Measurements from ENCODE around the gene EIF4EBP2. TPM values are rescaled to one million over a fixed set of nuclear protein-coding genes. Genes with fewer than 3 reads are reported as not detected.

EIF4EBP2 gene
- polyA plus RNA-seq, 3 donors: 75.1 to 97.4 (median 81.0) TPM

DNA sequence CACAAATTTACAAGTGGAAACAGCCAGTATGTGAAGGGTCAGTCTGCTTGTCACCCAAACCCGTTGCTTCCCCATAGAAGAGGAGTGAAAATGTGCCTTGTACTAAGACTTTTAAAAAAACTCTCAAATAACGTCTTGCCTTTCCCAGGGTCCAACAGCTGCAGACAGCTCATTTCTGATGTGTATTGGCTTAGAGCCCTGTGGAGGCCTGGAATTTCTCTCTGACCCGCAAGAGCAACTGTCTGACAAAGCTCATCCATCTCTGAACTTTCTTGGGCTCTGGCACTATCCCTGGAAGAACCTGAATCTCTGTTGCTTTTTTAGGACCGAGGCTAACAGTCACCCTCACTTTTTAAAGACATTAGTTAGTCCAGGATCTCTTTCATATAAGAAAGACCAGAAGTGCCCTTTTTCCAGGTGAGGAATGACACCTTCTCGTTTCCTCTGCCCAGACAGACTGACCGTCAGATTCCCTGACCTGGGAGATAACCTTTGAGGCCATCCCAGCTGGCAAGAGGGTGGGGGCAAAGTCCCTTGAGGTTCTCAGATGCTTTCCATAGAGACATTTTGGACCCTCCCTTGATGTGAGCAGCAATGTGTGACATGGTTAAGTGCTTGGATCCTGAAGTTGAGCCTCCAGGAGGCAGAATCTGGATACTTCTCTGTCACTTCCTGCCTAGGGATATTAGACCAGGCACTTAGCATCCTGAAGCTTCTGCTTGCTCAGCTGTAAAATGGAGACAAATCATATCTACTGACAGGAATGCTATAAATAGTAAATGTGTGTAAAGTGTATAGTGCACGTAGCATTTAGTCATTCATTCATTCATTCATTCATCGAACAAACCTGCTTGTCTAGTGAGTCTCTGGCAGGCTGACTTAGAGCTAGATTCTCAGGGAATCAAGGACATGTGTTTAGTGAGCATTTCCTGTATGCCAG is 42.0 kb downstream of the EIF4EBP2 start:
- no peak for DNase-seq (ENCODE audit: extremely low read depth in 1 of 11, low read depth in 9 of 11, low spot score in 4 of 11)

DNA sequence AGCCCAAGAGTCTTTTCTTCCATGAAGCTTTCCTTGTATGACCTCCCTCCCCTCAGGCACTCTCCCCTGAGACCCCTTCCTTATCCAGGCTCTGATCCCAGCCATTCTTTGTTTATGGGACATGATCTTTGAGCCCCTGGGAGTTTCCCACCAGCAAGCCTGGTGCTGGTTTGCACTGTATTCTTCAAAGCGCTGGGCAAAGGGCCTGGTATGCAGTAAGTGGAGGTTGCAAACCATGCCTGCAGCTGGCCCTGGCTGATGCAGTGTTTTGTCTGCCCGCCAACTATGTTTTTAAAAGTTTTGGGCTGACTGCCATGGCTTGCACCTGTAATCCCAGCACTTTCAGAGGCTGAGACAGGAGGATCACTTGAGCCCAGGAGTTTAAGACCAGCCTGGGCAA is 44.3 kb downstream of the EIF4EBP2 start:
- DNase-seq (ENCODE audit: extremely low read depth in 1 of 11, low read depth in 9 of 11, low spot score in 4 of 11): no peak

DNA sequence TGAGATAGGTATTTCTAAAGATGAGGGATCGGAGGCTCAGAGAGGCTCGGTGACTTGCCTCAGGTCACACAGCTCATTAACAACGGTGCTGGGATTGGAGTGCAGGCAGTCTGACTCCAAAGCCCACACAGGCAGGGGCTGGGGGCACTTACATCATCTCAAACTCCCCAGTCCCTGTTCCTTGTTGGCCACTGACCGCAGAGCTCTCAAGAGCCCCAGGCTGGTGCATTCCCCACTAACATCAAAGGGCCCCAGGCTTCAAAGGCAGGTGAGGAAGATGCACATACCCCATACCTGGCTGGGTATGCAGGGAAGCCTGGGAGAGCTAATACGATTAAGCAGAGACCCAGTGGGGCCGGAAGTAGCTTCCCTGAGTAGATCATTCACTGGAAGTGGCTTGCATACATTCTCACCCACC is 51.3 kb downstream of the EIF4EBP2 start:
- DNase-seq (ENCODE audit: extremely low read depth in 1 of 11, low read depth in 9 of 11, low spot score in 4 of 11): no peak

DNA sequence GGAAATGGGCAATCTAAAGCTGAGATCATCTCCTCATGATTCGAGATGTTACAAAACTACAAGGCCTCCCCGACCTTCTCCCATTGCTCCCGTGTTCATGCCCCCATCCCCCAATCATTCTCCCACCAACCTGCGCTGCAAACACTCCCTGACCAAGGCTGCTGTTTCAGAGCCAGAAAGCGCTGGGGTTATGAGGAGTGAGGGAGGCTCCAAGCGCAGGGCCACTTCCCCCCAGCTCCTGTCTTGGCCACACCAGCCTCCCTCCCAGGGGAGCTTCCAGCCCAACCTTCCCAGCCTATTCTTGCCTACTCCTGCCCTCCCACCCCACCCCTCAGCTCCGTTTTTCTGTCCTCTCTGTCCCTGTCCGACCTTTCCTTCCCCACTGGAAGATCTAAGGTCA is 52.2 kb downstream of the EIF4EBP2 start:
- DNase-seq (ENCODE audit: extremely low read depth in 1 of 11, low read depth in 9 of 11, low spot score in 4 of 11): no peak

DNA sequence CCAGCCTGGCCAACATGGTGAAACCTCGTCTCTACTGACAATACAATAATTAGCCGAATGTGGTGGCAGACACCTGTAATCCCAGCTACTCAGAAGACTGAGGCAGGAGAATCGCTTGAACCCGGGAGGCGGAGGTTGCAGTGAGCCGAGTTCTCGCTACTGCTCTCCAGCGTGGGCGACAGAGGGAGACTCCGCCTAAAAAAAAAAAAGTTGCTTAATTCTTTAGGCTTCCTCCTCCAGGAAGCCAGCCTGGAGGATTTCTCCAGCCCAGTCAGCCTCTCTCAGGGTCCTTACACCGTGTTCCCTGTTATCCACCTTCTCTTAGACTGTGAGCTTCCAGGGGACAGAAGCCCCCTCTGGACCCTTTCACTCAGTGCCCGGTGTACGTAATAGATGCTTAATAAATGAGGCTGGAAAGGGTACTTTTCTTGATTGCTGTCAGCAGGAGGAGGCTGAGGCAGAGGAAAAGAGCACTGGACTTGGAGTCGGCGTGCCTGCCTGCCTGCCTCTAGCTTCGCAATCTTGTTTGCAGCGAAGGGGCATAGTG is 53.9 kb downstream of the EIF4EBP2 start:
- DNase-seq (ENCODE audit: extremely low read depth in 1 of 11, low read depth in 9 of 11, low spot score in 4 of 11): no peak

DNA sequence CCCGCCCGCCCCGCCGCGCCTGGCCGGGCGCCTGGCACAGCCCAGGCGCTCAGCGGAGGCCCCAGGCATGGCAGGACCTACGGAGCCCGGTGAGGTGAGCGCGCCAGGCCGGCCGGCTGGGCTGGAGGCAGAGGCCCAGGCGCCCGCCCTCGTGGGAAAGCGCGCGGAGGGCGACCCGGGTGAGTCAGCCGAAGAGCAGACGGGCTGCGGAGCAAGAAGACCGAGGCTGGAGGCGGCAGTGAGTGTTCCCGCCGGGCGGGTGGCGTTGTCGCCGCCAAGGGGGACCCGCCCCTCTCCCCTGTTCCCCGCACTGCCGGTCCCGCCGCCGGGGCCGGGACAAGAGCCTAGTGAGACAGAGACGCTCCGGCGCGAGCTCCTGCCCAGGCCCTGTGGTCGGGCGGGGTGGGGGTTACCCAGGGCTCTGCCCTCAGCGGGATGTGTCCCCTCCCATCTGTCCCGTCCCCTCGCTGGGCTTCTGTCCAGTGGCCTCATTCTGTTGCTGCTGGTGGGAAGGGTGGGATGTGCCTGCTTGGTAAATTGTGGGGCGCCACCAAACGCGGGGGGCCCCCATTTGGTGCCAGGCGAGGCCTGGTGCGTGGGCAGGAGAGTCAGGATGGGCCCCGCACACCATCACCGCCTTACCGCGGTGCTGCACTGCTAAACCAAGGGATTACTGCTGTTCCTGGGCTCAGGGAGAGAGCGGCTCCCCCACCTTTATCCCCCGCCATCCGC is 54.5 kb downstream of the EIF4EBP2 start:
- no peak for DNase-seq (ENCODE audit: extremely low read depth in 1 of 11, low read depth in 9 of 11, low spot score in 4 of 11)

DNA sequence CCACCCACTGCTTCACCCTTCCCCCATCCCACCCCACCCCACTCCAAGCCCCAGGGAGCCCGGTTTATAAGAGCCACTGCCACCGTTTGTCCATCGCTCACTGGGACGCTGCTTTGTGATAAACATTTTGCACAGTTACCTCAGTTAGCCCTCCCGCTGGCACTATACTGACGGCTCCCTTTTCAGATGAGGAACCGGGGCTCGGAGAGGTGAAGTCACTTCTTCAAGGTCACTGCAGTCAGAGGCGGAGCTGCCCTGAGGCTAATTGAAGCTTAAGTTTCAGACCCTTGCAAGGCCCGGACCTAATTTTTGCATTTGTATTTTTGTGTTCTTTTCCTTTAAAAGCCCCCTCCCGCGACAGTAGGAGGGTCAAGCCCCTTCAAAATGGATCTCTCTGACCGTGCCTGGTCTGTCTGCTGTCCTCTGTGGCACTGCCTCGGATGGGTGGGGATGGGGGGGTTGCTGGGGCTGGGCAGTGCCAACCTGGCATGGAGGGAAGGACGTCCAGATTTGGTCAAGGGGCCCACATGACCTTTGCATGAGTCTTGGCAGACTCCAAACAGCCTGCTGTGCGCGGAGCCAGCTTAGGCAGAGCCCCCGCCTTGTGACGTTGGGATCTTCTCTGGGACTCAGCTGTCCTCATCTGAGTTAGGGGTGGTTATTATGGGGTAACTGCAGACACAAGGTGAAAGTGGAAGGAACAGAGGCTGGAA is 55.3 kb downstream of the EIF4EBP2 start:
- DNase-seq (ENCODE audit: extremely low read depth in 1 of 11, low read depth in 9 of 11, low spot score in 4 of 11): no peak

DNA sequence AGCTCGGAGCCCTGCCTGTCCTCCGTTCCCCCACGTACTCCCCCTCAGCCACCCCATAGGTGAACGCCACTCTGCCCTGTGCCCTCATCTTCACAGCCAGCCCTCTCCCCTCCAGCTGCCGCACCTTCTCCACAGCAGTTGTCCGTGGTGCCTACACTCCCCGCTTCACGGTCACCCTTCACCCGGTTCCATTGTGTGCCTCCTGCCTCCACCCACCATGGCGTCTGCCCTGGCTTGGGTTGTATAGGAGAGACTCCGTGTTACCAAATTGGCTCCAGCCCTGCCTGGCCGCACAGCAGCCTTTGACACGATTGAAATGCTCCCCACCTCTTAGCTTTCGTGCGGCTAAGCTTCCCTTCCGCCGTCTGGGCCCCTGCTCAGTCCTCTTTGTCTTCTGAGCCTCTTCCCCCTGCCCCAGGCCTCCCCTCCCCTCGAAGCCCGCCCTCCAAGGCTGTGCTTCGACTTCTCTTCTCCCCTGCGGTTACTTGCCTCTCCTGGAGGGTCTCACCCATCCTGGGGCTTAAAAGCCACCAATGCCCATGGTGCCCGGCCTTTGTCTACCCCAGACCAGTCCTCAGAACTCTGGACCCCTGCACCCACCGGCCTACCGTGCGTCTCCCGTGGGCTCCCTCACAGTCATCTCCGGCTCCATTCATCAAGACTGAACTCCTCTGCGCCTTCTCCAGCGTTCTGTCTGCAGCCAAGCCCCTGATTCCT is 56.0 kb downstream of the EIF4EBP2 start:
- no peak for DNase-seq (ENCODE audit: extremely low read depth in 1 of 11, low read depth in 9 of 11, low spot score in 4 of 11)

DNA sequence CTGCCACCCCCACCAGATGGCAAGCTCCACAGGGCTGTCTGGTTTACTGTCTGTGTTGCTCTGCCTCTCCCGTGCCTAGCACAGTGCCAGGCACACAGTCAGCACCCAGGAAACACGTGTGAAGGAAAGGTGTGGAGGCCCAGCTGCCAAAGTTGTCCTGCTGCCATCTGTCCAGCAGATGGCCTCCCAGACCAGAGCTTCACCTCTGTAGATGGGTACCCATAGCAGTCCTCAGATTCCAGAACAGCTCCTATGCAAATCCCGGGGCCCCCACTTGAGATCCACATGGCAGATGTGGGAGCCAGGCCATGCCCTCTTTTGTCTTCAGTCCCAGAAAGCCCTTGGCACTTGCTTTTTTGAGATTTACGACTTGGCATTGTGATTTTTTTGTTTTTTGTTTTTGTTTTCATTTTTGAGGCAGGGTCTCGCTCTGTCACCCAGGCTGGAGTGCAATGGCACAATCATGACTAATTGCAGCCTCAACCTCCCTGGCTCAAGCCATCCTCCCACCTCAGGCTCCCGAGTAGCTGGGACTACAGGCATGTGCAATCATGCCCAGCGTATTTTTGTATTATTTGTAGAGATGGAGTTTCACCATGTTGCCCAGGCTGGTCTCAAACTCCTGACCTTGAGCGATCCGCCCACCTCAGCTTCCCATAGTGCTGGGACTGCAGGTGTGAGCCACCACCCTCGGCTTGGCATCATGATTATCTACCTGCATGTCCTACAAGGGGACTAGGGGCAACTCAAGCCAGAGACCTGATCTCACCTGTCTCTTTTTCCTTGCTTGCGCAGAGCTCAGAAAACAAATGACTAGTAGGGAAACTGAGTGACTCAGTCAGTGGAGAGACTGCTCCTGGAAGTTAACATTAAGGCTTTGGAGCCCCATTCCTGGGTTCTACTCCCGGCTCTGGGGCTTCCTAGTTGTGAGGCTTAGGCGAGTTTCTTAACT is 57.7 kb downstream of the EIF4EBP2 start:
- no peak for DNase-seq (ENCODE audit: extremely low read depth in 1 of 11, low read depth in 9 of 11, low spot score in 4 of 11)

DNA sequence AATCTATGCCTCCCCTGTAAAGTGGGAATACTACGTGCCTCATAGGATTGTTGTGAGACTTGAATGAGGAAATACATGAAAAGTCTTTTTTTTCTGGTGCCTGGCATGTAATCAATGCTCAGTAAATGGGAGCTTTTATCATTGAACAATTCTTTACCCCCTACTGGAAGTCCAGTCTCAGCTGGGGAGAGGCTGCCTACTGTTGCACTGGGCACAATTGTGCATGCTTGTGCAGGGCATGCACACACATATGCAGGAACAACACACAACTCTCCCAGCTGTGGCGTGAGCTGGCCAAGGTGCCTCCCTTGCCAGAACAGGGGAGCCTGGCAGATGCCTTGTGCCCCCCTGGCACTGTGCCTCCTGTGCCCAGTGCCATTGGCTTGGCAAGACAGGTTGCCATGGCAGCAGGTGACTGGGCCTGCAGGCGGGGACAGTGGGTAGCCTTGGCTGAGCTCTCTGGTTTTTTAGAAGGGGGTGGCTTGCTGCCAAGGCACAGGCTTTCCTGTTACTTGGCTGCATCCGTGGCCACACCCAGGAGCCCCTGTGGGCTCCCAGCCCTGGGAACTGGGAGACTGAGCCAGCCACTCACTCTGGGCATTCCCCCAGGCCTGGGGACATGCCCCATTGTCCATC is 58.5 kb downstream of the EIF4EBP2 start:
- DNase-seq (ENCODE audit: extremely low read depth in 1 of 11, low read depth in 9 of 11, low spot score in 4 of 11): no peak

DNA sequence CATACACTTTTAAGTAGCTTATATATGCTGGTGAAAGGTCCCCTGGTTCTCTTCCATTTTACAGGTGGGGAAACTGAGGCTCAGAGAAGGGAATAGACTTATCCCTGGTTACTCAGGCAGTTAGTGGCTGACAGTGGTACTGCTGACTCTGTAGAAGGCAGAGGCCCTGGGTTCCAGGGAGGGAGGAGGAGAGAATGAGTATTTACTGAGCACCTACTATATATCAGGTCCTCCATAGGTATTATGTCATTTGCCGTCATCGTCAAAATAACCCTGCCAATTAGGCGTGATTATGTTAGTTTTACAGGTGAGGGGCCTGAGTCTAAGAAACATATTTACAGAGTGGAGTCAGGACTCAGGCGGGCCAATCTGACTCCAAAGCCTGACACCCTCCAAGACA is 61.3 kb downstream of the EIF4EBP2 start:
- DNase-seq (ENCODE audit: extremely low read depth in 1 of 11, low read depth in 9 of 11, low spot score in 4 of 11): no peak

DNA sequence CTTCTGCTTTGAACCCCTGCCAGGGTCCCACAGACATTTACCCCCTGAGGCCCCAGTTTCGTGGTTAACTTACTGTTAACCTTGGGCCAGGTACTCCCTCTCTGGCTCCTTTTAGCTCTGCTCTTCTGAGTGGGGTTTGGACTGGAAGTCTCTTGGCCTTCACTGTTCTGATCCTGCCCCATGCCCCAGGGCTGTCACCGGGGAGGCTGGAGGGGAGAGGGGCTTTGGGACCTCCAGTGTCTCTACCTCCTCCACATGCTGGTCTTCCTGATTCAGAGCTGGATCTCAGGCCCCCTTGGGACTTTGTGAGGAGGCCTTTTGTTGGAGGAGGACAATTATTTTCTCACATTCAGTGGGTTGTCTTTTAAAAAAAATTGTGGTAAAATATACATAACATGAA is 61.9 kb downstream of the EIF4EBP2 start:
- no peak for DNase-seq (ENCODE audit: extremely low read depth in 1 of 11, low read depth in 9 of 11, low spot score in 4 of 11)

DNA sequence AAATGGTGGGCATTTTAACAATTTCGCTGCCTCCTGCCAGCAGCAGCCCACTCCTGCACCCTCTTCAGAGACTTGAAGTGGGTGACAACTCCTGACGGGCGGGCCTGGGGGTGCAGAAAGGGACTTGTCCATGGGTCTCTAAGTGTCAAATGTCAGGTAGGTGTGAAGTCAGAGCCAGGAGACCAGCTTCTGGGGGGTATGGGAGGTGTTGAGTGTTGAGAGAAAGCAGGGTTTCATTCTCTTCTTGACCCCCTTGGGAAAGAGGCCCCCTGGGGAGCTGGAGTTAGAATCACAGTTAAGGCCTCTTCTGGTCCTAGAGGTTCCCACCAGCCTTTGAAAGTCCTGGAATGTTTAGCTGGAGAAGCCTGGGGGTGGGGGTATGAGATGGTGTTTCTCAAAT is 63.0 kb downstream of the EIF4EBP2 start:
- no peak for DNase-seq (ENCODE audit: extremely low read depth in 1 of 11, low read depth in 9 of 11, low spot score in 4 of 11)

DNA sequence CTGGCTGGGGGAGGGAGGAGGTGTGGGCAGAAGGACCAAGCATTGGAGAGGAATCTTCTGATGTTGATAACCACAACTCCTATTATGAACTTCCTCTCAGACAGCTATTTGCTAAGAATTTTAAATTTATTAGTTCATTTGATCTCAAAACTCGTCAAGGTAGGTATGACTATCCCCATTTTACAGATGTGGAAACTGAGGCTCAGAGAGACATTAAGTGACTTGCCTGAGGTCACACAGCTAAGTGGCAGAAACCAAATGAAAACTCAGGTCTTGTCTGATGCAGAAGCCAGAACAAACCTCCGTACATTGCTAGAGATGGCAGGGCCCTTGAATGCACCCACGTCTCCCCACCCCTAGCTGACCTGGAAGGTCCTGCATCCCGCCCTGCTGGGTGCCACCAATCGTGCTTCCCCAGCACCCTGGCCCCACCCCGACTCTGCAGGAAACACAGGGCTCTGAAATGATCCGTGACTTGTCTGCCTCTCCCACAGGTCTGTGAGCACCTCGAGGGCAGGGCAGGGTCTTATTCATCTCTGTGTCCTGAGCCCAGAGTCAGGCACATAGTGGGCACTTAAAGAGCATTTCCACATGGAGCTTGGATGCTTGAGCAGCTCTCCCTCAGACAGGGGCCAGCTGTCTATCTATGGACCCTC is 69.0 kb downstream of the EIF4EBP2 start:
- no peak for DNase-seq (ENCODE audit: extremely low read depth in 1 of 11, low read depth in 9 of 11, low spot score in 4 of 11)

DNA sequence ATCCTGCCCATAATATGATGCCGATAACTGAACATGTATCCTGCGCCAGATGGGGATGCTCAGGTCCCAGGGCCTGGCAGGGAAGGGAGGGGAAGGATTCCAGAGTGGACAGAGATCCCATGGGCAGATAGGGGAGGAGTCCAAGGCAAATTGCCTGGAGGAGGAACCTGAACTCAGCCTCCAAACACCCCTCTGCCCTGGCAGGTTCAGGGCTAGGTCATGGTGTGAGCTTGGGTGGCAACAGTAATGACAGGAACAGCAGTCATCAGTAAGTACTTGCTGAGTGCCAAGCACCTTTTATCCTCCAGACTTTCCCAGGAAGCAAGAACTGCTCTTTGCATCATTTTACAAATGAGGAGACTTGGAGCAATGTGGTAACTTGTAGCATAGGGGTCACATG is 70.8 kb downstream of the EIF4EBP2 start:
- no peak for DNase-seq (ENCODE audit: extremely low read depth in 1 of 11, low read depth in 9 of 11, low spot score in 4 of 11)

DNA sequence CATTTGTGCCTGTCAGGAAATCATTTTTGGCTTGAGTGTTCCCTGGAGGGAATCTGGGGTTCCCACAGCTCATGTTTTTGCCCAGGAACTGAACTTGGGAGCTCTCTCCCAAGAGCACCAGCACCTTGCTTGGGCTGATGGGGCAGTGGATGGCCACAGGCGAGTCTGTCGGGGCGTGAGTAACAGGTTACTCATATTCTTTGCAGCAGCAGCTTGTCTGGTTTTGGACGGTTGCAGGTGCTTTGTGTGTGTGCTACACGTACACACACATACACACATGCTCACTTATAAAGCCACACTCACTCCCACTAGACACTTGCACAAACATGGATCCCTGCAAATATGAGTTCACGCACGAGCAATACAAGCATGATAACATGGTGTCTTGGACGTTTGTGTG is 71.7 kb downstream of the EIF4EBP2 start:
- no peak for DNase-seq (ENCODE audit: extremely low read depth in 1 of 11, low read depth in 9 of 11, low spot score in 4 of 11)
